ENCODE results near the gene SORCS3. TPM values are rescaled to one million over a fixed set of nuclear protein-coding genes. Genes with fewer than 3 reads are reported as not detected.
A peak's percentile ranks its signal among the peaks of the same experiment; 100 is the strongest.

SORCS3 gene
- total and polyA plus RNA-seq, 9 of the 15 experiments (the other 6 are each of a cell fraction or from before 2014, with no cell fraction given): not detected

DNA sequence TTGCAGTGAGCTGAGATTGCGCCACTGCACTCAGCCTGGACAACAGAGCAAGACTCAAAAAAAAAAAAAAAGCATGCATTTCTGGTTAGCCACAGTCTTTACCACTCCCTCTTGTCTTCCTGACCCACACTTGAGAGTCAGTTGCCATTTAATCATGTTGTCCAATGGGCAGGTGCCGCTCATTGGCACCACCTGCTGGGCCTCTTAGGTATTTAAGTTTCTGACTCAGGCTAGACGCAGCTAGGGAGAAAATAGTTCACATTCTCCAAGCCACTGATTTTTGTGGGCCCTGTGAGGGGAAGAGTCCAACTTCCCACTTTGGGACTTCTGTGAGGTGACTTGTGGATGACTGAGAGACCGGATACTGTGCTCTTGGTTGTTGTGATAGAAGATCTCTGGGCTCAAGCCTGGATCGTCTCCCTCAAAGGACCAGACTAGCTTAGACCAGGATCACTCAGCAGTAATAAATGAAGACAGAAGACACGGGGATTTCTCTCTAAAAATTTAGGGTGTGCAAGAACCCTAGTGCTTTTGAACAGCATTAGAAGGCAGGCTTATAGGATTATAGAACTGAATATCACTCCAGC, 26.8 kb upstream of the SORCS3 start:
- Histone ChIP-seq H3K27ac (ENCODE audit: extremely low read depth, low read depth, low read length) (no peak overlapping the region), H3K4me2 (ENCODE audit: insufficient read depth, low read length) (no peak overlapping the region), H3K79me2 (ENCODE audit: control insufficient read depth, insufficient read depth, low read length) (no peaks in the 10 kb centered on the region), H3K4me3 (no peak overlapping the region), H3K9ac (ENCODE audit: insufficient read depth in 1 of 2, low read depth in 2 of 2, low read length in 2 of 2) (no peak overlapping the region), H3K9me3 (replicated peaks; ENCODE audit: control insufficient read depth, insufficient read depth, low read depth, low read length) (no peaks in the 10 kb centered on the region), H3K27me3 (ENCODE audit: control insufficient read depth in 2 of 2, insufficient read depth in 2 of 2, low read length in 2 of 2) (no peaks in the 10 kb centered on the region), H2AFZ (ENCODE audit: low read depth, low read length) (no peak overlapping the region), H3K4me1 (replicated peaks in 1 of 2; ENCODE audit: control insufficient read depth in 2 of 2, insufficient read depth in 2 of 2, low read length in 2 of 2) (no peaks in the 10 kb centered on the region), H3K36me3 (ENCODE audit: control insufficient read depth, insufficient read depth, low read length) (no peaks in the 10 kb centered on the region), H3K9me1 (ENCODE audit: control insufficient read depth, insufficient read depth, low read length) (no peaks in the 10 kb centered on the region), H4K20me1 (replicated peaks; ENCODE audit: control insufficient read depth, insufficient read depth, low read length) (no peaks in the 10 kb centered on the region)
- ChIA-PET CTCF (ENCODE audit: low intra/inter-chr PET ratio) (interaction anchor here (0.6 kb wide), 1 partner anchor 662 kb away, joined by 3 read pairs; no protein-coding TSS in a partner anchor), POLR2A (no interaction called here)
- in situ Hi-C loops (cut with MboI) (no loop called here), intact Hi-C loops (cut with micrococcal nuclease) (loop anchor here (1.0 kb wide), 1 partner anchor 208 kb away; no protein-coding TSS in a partner anchor)
- ATAC-seq (peak; percentile 88), FAIRE-seq (no peak), DNase-seq (ENCODE audit: extremely low read depth in 1 of 4, low spot score in 3 of 4) (peak; percentile 47 to 60 (median 52))
- 3% methylated on average over 6 of the region's 6 CpGs for WGBS (ENCODE audit: insufficient coverage, low coverage, missing lambda C conversion rate)
- no TSS peak for BruUV-seq (replicated peaks)
- no peak for TF ChIP-seq ZNF586 (CRISPR knock-in tag; conservative IDR thresholded peaks at IDR 0.05)
- TF ChIP-seq, protein P1, sequence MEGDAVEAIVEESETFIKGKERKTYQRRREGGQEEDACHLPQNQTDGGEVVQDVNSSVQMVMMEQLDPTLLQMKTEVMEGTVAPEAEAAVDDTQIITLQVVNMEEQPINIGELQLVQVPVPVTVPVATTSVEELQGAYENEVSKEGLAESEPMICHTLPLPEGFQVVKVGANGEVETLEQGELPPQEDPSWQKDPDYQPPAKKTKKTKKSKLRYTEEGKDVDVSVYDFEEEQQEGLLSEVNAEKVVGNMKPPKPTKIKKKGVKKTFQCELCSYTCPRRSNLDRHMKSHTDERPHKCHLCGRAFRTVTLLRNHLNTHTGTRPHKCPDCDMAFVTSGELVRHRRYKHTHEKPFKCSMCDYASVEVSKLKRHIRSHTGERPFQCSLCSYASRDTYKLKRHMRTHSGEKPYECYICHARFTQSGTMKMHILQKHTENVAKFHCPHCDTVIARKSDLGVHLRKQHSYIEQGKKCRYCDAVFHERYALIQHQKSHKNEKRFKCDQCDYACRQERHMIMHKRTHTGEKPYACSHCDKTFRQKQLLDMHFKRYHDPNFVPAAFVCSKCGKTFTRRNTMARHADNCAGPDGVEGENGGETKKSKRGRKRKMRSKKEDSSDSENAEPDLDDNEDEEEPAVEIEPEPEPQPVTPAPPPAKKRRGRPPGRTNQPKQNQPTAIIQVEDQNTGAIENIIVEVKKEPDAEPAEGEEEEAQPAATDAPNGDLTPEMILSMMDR (IDR thresholded peaks at IDR 0.05 in 2 of 3, conservative IDR thresholded peaks at IDR 0.05 in 1 of 3; ENCODE audit: insufficient read depth in 2 of 3, low read depth in 1 of 3, low read length in 3 of 3): peak; percentile 57 to 64 (median 59)
- no peak for TF ChIP-seq RBFOX2 (IDR thresholded peaks at IDR 0.05; ENCODE audit: low read depth, low read length)
- peak; percentile 33; the same call in 1 of the 2 replicates for TF ChIP-seq SMC3 (conservative IDR thresholded peaks at IDR 0.05; ENCODE audit: insufficient read depth, low read depth, low read length)
- TF ChIP-seq, protein P2, sequence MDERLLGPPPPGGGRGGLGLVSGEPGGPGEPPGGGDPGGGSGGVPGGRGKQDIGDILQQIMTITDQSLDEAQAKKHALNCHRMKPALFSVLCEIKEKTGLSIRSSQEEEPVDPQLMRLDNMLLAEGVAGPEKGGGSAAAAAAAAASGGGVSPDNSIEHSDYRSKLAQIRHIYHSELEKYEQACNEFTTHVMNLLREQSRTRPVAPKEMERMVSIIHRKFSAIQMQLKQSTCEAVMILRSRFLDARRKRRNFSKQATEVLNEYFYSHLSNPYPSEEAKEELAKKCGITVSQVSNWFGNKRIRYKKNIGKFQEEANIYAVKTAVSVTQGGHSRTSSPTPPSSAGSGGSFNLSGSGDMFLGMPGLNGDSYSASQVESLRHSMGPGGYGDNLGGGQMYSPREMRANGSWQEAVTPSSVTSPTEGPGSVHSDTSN (CRISPR knock-in tag; IDR thresholded peaks at IDR 0.05; ENCODE audit: low read depth): no peak
- TF ChIP-seq, protein P2 (tag; conservative IDR thresholded peaks at IDR 0.05; ENCODE audit: low read depth): peak; percentile 28; the same call in 1 of the 2 replicates
- TF ChIP-seq RAD21 (CRISPR knock-in tag; conservative IDR thresholded peaks at IDR 0.05 in 1 of 2, IDR thresholded peaks at IDR 0.05 in 1 of 2): peak; percentile 24 to 52; a peak in 3 of 4 replicates

All from K562 (cell line).